LNCAP (cell line): ENCODE data around the gene MAMDC2.
A peak's percentile ranks its signal among the peaks of the same experiment; 100 is the strongest.

Experiments used
- CTCF ChIP-seq: fragments of 450-650 bp; IDR thresholded peaks from 2 replicates; pipeline ENCODE4 v1.5.1; 2017; ENCODE audit warnings: mild to moderate bottlenecking

The MAMDC2 gene

GRCh38 chr9:70111641-70112236 is 68.1 kb downstream of the MAMDC2 start:
- no peak for TF ChIP-seq CTCF

- TF ChIP-seq CTCF, result no peak
Observed at GRCh38 chr9:70112981-70113380, 69.3 kb downstream of the MAMDC2 start.

DNA sequence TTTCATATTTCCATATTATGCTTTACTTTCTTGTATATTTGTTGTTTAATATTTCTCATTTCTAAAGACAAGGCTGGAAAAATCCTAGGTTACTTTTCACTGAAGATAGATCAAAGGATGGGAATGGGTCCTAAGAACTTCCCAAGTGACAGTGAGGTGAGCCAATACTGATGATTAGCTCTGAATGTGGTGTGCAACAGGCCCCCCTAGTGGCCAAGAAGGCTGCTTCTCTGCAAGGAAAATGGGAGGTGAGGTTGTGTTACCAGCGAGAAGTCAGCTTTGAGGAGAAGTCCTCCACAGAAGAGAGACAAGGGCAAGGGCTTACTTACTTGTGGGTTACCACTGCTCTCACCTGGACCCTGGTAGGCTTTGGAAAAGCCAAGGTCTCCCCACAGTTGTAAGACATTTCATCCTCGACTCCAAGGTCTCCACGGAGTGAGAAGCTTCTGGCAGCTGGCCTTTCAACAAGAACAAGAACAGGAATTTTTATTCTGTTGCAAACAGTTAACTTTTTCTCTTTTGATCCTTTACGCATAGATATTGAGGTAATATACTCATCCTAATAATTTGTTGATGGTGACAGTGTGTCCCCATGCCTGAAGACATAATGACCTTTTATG is 69.9 kb downstream of the MAMDC2 start:
- TF ChIP-seq CTCF, result peak; percentile 83

- no peak for TF ChIP-seq CTCF
Observed at GRCh38 chr9:70114898-70115297, 71.2 kb downstream of the MAMDC2 start.

DNA sequence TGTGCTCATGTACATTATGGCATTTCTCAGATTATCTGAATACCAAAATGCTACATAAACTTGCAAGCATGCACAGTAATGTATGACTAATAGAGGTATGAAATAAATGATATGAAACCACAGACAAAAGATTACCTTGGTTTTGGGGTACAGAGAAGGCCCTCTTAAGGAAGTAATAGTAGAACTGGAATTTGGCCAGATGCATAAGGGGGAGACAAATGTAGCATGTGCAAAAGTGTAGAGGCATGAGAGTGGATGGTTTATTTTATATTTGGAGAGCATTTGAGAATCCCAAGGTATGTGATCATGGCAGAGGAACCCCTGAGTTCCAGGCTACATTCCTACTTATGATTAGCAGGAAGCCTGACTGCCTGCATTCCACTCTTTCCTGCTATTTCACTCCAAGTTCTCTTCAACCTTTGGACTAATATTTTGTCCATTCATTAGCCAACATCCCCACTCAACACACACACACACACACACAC is 74.2 kb downstream of the MAMDC2 start:
- TF ChIP-seq CTCF, result no peak

- TF ChIP-seq CTCF, result no peak
Observed at GRCh38 chr9:70119786-70120185, 76.1 kb downstream of the MAMDC2 start.

GRCh38 chr9:70120834-70121510 is 77.3 kb downstream of the MAMDC2 start:
- peak; percentile 9; the same call in 1 of the 2 replicates for TF ChIP-seq CTCF
